Heart left ventricle (tissue), 13 donors: ENCODE results near the gene CYP2S1.

Experiments used
- POLR2A ChIP-seq, 2 donors: fragments of 450-650 bp; IDR thresholded peaks; one replicate each; pipeline ENCODE4 v1.6.1; 2017; ENCODE audit warnings: antibody characterized with exemption in 2 of 2, mild to moderate bottlenecking in 2 of 2, moderate library complexity in 2 of 2
- TF ChIP-seq, protein P1 (sequence below), 12 donors: fragments of 200-600 bp; sonication (generic) in 4 of 12; IDR thresholded peaks; one replicate each; pipeline versions ENCODE4 v1.5.0 to v1.8.0; 2018 to 2022; ENCODE audit warnings: antibody characterized with exemption in 12 of 12, mild to moderate bottlenecking in 5 of 12
- donor health status: ischemic (EF 13 %, LVEDD 7.1; RV severe dilation, severe dysfunction).
- donor health status: DM: no; HTN: yes; CAD: no.
- donor health status: DM: no; HTN: no; CAD: no.
- donor health status: ischemic (EF 25% LVEDD 6.9; RV normal size, moderate dysfunction).
- donor health status: ischemic (EF 25% LVEDD 5.7; RV mildly dilated, moderate dysfunction).
- donor health status: ischemic (EF 35%, LVEDD 5.7; RV mildly dilated, moderate dysfunction).
- donor health status: nonischemic (EF 11% LVEDD 7.7; RV severe dilation, severe dysfunction).
- donor health status: DM: yes; HTN: yes; CAD: no.
- donor health status: PGD.
- donor health status: ischemic (EF 29% LVEDD 5.4; RV normal size, mild dysfunction).
- donor health status: nonischemic (EF 23%, LVEDD 6.1; RV moderate dilation, normal function).

GRCh38 chr19:41186971-41187883, 5.8 kb upstream of the CYP2S1 start:
- no peak for TF ChIP-seq POLR2A (IDR thresholded peaks at IDR 0.05)
- TF ChIP-seq, protein P1, sequence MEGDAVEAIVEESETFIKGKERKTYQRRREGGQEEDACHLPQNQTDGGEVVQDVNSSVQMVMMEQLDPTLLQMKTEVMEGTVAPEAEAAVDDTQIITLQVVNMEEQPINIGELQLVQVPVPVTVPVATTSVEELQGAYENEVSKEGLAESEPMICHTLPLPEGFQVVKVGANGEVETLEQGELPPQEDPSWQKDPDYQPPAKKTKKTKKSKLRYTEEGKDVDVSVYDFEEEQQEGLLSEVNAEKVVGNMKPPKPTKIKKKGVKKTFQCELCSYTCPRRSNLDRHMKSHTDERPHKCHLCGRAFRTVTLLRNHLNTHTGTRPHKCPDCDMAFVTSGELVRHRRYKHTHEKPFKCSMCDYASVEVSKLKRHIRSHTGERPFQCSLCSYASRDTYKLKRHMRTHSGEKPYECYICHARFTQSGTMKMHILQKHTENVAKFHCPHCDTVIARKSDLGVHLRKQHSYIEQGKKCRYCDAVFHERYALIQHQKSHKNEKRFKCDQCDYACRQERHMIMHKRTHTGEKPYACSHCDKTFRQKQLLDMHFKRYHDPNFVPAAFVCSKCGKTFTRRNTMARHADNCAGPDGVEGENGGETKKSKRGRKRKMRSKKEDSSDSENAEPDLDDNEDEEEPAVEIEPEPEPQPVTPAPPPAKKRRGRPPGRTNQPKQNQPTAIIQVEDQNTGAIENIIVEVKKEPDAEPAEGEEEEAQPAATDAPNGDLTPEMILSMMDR (IDR thresholded peaks at IDR 0.05) = no peak
